GM19397 (cell line): ENCODE measurements around the gene FAM117A.

Source experiments
- ATAC-seq: cut with Tn5 transposase; IDR thresholded peaks from one replicate; pipeline ENCODE4 v1.9.1; 2021; ENCODE audit warnings: mild to moderate bottlenecking, moderate library complexity; ENCODE audit not compliant: unreplicated experiment

Gene FAM117A

GRCh38 chr17:49763735-49764558 lies at the start of gene FAM117A:
FAM117A (minus strand) TSS chr17:49764131; CDS start chr17:49764087, 44 bp downstream.
- peak; percentile 90 for ATAC-seq

GRCh38 chr17:49809056-49809455 lies 45.1 kb upstream of the FAM117A start:
- ATAC-seq: no peak

GRCh38 chr17:49798738-49799137 lies 34.8 kb upstream of the FAM117A start:
- ATAC-seq: no peak

GRCh38 chr17:49798182-49798581 lies 34.3 kb upstream of the FAM117A start:
- ATAC-seq: no peak

- no peak for ATAC-seq
Measured at GRCh38 chr17:49795372-49795771, 31.4 kb upstream of the FAM117A start.

GRCh38 chr17:49793309-49793708 lies 29.4 kb upstream of the FAM117A start:
- ATAC-seq: no peak

- ATAC-seq: no peak
Measured at GRCh38 chr17:49789243-49789578, 25.3 kb upstream of the FAM117A start.

- peak; percentile 89 for ATAC-seq
Measured at GRCh38 chr17:49788478-49789242, 24.7 kb upstream of the FAM117A start, which contains the start of gene KAT7. KAT7 (plus strand) TSS chr17:49788681; CDS start chr17:49788835, 154 bp downstream.

- no peak for ATAC-seq
Measured at GRCh38 chr17:49787884-49788477, 24.1 kb upstream of the FAM117A start.

- ATAC-seq: no peak
Measured at GRCh38 chr17:49784636-49785035, 20.7 kb upstream of the FAM117A start.

- no peak for ATAC-seq
Measured at GRCh38 chr17:49783791-49784190, 19.9 kb upstream of the FAM117A start.

- no peak for ATAC-seq
Measured at GRCh38 chr17:49783071-49783715, 19.3 kb upstream of the FAM117A start.

- no peak for ATAC-seq
Measured at GRCh38 chr17:49779739-49780231, 15.9 kb upstream of the FAM117A start.

GRCh38 chr17:49779156-49779738 lies 15.3 kb upstream of the FAM117A start:
- no peak for ATAC-seq

- no peak for ATAC-seq
Measured at GRCh38 chr17:49777563-49777962, 13.6 kb upstream of the FAM117A start.

- no peak for ATAC-seq
Measured at GRCh38 chr17:49776551-49777300, 12.8 kb upstream of the FAM117A start.

GRCh38 chr17:49775546-49776260 lies 11.8 kb upstream of the FAM117A start:
- no peak for ATAC-seq

- no peak for ATAC-seq
Measured at GRCh38 chr17:49766918-49767530, 3.1 kb upstream of the FAM117A start.
